Sigmoid colon (tissue), 7 donors: ENCODE measurements around the gene POLR1G. TPM values are rescaled to one million over a fixed set of nuclear protein-coding genes. Genes with fewer than 3 reads are reported as not detected.

Experiments used
- DNase-seq: peaks from one replicate; pipeline ENCODE4 v3.0.0-alpha.2; 2019
- H3K27ac ChIP-seq, 4 donors: fragments of 200-600 bp; sonication (generic); one replicate each; pipeline ENCODE4 v1.5.1; 2016 to 2019; ENCODE audit warnings: mild to moderate bottlenecking in 1 of 4
- H3K27me3 ChIP-seq, 3 donors: fragments of 200-600 bp; sonication (generic); one replicate each; pipeline ENCODE4 v1.5.1; 2019; ENCODE audit warnings: mild to moderate bottlenecking in 1 of 3
- H3K36me3 ChIP-seq, 4 donors: fragments of 200-600 bp; sonication (generic); one replicate each; pipeline ENCODE4 v1.5.1; 2016 to 2019
- H3K4me1 ChIP-seq, 4 donors: fragments of 200-600 bp; sonication (generic); one replicate each; pipeline ENCODE4 v1.5.1; 2017 to 2019
- H3K4me3 ChIP-seq, 4 donors: fragments of 200-600 bp; sonication (generic); one replicate each; pipeline ENCODE4 v1.5.1; 2017 to 2019; ENCODE audit warnings: mild to moderate bottlenecking in 2 of 4, moderate library complexity in 1 of 4
- H3K9me3 ChIP-seq, 4 donors: fragments of 200-600 bp in 3 of 4; sonication (generic) in 3 of 4; one replicate each; pipeline versions ENCODE4 v1.5.1 to v1.6.1; 2013 to 2019
- CTCF ChIP-seq, 4 experiments: fragments of 450-650 bp in 3 of 4; fragments of 200-600 bp in 1 of 4; IDR thresholded peaks; one replicate each; pipeline ENCODE4 v1.5.1; 2016 to 2019; ENCODE audit warnings: antibody characterized with exemption in 4 of 4, mild to moderate bottlenecking in 3 of 4, moderate library complexity in 2 of 4
- EP300 ChIP-seq, 4 donors: sonication (generic); formaldehyde crosslinking; IDR thresholded peaks; one replicate each; pipeline ENCODE4 v1.6.1; 2017; ENCODE audit warnings: antibody characterized with exemption in 4 of 4
- POLR2A ChIP-seq, 2 donors: fragments of 450-650 bp; IDR thresholded peaks; one replicate each; pipeline ENCODE4 v1.6.1; 2016; ENCODE audit warnings: antibody characterized with exemption in 2 of 2, mild to moderate bottlenecking in 2 of 2, moderate library complexity in 2 of 2
- POLR2AphosphoS5 ChIP-seq, 4 donors: sonication (generic); formaldehyde crosslinking; IDR thresholded peaks; one replicate each; pipeline ENCODE4 v1.6.1; 2017; ENCODE audit warnings: antibody characterized with exemption in 4 of 4
- WGBS, 2 donors: extraction: QIAGEN DNeasy Blood & Tissue Kit; methylation state at CpG; one replicate each; pipeline ENCODE4 v1.1.7; 2013; 5-methylcytosine and 5-hydroxymethylcytosine counted together
- intact Hi-C: fragments of 100-400 bp; cut with DNase I; formaldehyde crosslinking; loops from one replicate; pipeline ENCODE4 v1.15.1; 2023
- polyA plus RNA-seq, 3 donors: library from polyadenylated mRNA; stranded (reverse); fragments of 200-250 nt; gene quantifications; one replicate each; pipeline ENCODE4 v1.2.3, GENCODE V29; 2013
- total RNA-seq, 4 donors: library from RNA; depleted of rRNA; stranded (reverse); fragments of >200 nt; gene quantifications; one replicate each; pipeline ENCODE4 v1.1.0, GENCODE V29; 2016
- donor health status: healthy with polysubstance abuse.
- donor health status: Bipolar disorder and iron deficiency.
- donor health status: healthy.

POLR1G gene
- total and polyA plus RNA-seq, 7 donors: 1.2 to 5.6 (median 3.6) TPM

DNA sequence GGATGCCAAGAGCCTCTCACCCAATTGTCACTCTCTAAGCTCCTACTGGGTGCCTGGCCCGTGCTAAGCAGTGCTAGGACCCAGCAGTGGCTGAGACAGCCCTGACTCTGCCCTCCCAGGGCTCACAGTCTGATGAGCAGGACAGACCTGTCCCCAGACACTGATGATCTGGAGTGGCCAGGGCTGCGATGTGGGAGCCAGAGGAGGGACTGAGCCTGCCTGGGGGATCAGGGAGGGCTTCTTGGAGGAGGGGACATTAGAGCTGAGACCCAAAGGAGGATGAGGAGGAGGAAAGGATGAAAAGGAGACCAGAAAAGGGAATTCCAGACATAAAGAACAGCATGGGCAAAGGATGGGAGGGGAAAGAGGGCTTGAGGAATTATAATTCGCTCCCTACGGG lies 10.7 kb downstream of the POLR1G start:
- no peaks in the 10 kb centered on the region for H3K27me3 ChIP-seq
- intact Hi-C loops: no loop called here
- no peaks in the 10 kb centered on the region for H3K9me3 ChIP-seq
- peaks cover 0 to 28% (median 19%) of the 10 kb centered on the region in 4 donors for H3K4me1 ChIP-seq
- H3K27ac ChIP-seq: peak overlapping the region; percentile 34 to 71 (median 47)
- no peak for TF ChIP-seq POLR2AphosphoS5 (IDR thresholded peaks at IDR 0.05)
- H3K36me3 ChIP-seq: peaks cover 0 to 76% (median 16%) of the 10 kb centered on the region in 4 donors
- H3K4me3 ChIP-seq: no peak overlapping the region
- DNase-seq: no peak
- 69 to 82% methylated on average over 4 of the region's 4 CpGs for WGBS, 2 donors

- H3K4me3 ChIP-seq: no peak overlapping the region
- peaks cover 0 to 60% (median 8%) of the 10 kb centered on the region in 4 donors for H3K36me3 ChIP-seq
- 60 to 81% methylated on average over 9 of the region's 9 CpGs for WGBS, 2 donors
- intact Hi-C loops: no loop called here
- peaks cover 0 to 39% (median 26%) of the 10 kb centered on the region in 4 donors for H3K4me1 ChIP-seq
- no peaks in the 10 kb centered on the region for H3K9me3 ChIP-seq
- DNase-seq: no peak
- TF ChIP-seq POLR2A (IDR thresholded peaks at IDR 0.05) (no peak), CTCF (IDR thresholded peaks at IDR 0.05) (no peak), EP300 (IDR thresholded peaks at IDR 0.05) (no peak), POLR2AphosphoS5 (IDR thresholded peaks at IDR 0.05) (no peak)
- peak overlapping the region in 1 of 4 donors; percentile 11 for H3K27ac ChIP-seq
- no peaks in the 10 kb centered on the region for H3K27me3 ChIP-seq
Observed at GRCh38 chr19:45418802-45419201, 12.4 kb downstream of the POLR1G start.

GRCh38 chr19:45419396-45419795 lies 13.0 kb downstream of the POLR1G start:
- no peak for DNase-seq
- intact Hi-C loops: no loop called here
- no peak for TF ChIP-seq POLR2A (IDR thresholded peaks at IDR 0.05)
- TF ChIP-seq POLR2AphosphoS5 (IDR thresholded peaks at IDR 0.05): no peak
- no peak for TF ChIP-seq CTCF (IDR thresholded peaks at IDR 0.05)
- TF ChIP-seq EP300 (IDR thresholded peaks at IDR 0.05): no peak
- Histone ChIP-seq H3K36me3 (peaks cover 0 to 54% (median 6%) of the 10 kb centered on the region in 4 donors), H3K27ac (peak overlapping the region in 1 of 4 donors; percentile 11), H3K27me3 (no peaks in the 10 kb centered on the region), H3K9me3 (no peaks in the 10 kb centered on the region), H3K4me3 (no peak overlapping the region), H3K4me1 (peaks cover 0 to 45% (median 29%) of the 10 kb centered on the region in 4 donors)
- WGBS, 2 donors: 28 to 69% methylated on average over 4 of the region's 4 CpGs

DNA sequence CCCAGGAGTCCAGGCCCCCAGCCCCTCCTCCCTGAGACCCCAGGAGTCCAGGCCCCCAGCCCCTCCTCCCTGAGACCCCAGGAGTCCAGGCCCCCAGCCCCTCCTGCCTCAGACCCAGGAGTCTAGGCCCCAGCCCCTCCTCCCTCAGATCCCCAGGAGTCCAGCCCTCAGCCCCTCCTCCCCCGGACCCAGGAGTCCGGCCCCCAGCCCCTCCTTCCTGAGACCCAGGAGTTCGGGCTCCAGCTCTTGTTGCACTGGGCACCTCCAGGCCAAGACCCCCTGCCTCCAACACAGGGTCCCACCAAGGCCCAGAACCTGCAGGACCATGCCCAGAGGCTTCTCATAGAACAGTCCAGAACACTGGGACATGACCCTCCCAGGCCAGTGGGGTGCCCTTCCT lies 13.5 kb downstream of the POLR1G start:
- Histone ChIP-seq H3K36me3 (peaks cover 0 to 49% (median 6%) of the 10 kb centered on the region in 4 donors), H3K27me3 (no peaks in the 10 kb centered on the region), H3K4me1 (peaks cover 0 to 49% (median 32%) of the 10 kb centered on the region in 4 donors), H3K9me3 (no peaks in the 10 kb centered on the region), H3K4me3 (no peak overlapping the region), H3K27ac (no peak overlapping the region)
- DNase-seq: no peak
- WGBS, 2 donors: 51 to 73% methylated on average over 3 of the region's 3 CpGs
- no peak for TF ChIP-seq POLR2A (IDR thresholded peaks at IDR 0.05)
- TF ChIP-seq POLR2AphosphoS5 (IDR thresholded peaks at IDR 0.05): no peak
- TF ChIP-seq CTCF (IDR thresholded peaks at IDR 0.05): no peak
- TF ChIP-seq EP300 (IDR thresholded peaks at IDR 0.05): no peak
- intact Hi-C loops: loop anchor here (10.0 kb wide), 1 partner anchor 275 kb away; the partner anchor contains the start of genes QPCTL and SNRPD2

DNA sequence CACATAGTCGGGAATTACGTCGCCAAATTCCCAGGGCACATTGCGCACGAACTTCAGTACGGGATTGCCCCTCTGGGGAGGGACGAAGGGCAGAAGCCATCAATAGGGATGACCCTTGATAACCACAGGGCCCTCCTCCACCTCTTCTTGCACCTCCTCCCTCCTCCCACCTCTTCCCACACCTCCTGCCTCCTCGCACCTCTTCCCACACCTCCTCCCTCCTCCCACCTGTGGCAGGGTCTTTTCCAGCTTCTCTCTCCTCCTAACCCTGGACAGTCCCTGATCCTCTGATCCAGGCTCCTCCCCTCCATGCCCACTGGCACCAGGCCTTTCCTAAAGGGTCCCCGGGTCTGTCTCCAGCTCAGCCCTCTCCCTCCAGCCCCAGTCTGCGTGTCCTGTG lies 13.9 kb downstream of the POLR1G start:
- intact Hi-C loops: loop anchor here (10.0 kb wide), 1 partner anchor 274 kb away; the partner anchor contains the start of genes QPCTL and SNRPD2
- peaks cover 0 to 49% (median 32%) of the 10 kb centered on the region in 4 donors for H3K4me1 ChIP-seq

More for the DNA sequence above, 13.9 kb downstream of the POLR1G start:
- no peaks in the 10 kb centered on the region for H3K9me3 ChIP-seq
- WGBS, 2 donors: 87 to 90% methylated on average over 10 of the region's 10 CpGs
- H3K27ac ChIP-seq: no peak overlapping the region
- H3K4me3 ChIP-seq: no peak overlapping the region
- TF ChIP-seq CTCF (IDR thresholded peaks at IDR 0.05) (no peak), EP300 (IDR thresholded peaks at IDR 0.05) (no peak), POLR2AphosphoS5 (IDR thresholded peaks at IDR 0.05) (no peak), POLR2A (IDR thresholded peaks at IDR 0.05) (no peak)
- peaks cover 0 to 46% (median 6%) of the 10 kb centered on the region in 4 donors for H3K36me3 ChIP-seq
- H3K27me3 ChIP-seq: no peaks in the 10 kb centered on the region
- DNase-seq: no peak
